ENCODE results near the gene PACSIN1. TPM values are rescaled to one million over a fixed set of nuclear protein-coding genes. Genes with fewer than 3 reads are reported as not detected.

The PACSIN1 gene
- total and polyA plus RNA-seq, 8 donors, result 0.09 to 0.51 (median 0.25) TPM; not detected in 1

GRCh38 chr6:34574647-34575293, 108.9 kb downstream of the PACSIN1 start:
- H3K9me3 ChIP-seq, result no peaks in the 10 kb centered on the region
- no peak for TF ChIP-seq CTCF (IDR thresholded peaks at IDR 0.05)
- no peaks in the 10 kb centered on the region for H3K36me3 ChIP-seq
- H3K4me3 ChIP-seq, result no peak overlapping the region
- DNase-seq, result no peak
- H3K27ac ChIP-seq, result no peak overlapping the region
- intact Hi-C loops (cut with DNase I), result no loop called here
- no peak for ATAC-seq
- H3K27me3 ChIP-seq, result peaks cover 0 to 24% of the 10 kb centered on the region in 2 donors
- H3K4me1 ChIP-seq, result no peaks in the 10 kb centered on the region

- no peak overlapping the region for H3K27ac ChIP-seq
- ATAC-seq, result no peak
Measured at GRCh38 chr6:34575326-34575725, 109.5 kb downstream of the PACSIN1 start.

GRCh38 chr6:34576286-34576955, 110.5 kb downstream of the PACSIN1 start:
- DNase-seq (peak in 1 of 4 donors; percentile 29), ATAC-seq (no peak)
- H3K4me1 ChIP-seq, result no peaks in the 10 kb centered on the region
- no peak overlapping the region for H3K4me3 ChIP-seq
- no peaks in the 10 kb centered on the region for H3K36me3 ChIP-seq
- no peak overlapping the region for H3K27ac ChIP-seq
- intact Hi-C loops (cut with DNase I), result no loop called here
- TF ChIP-seq CTCF (IDR thresholded peaks at IDR 0.05), result no peak
- H3K27me3 ChIP-seq, result peaks cover 0 to 9% of the 10 kb centered on the region in 2 donors
- H3K9me3 ChIP-seq, result no peaks in the 10 kb centered on the region

More at GRCh38 chr6:34575326-34575725, 109.5 kb downstream of the PACSIN1 start:
- H3K27me3 ChIP-seq, result peaks cover 0 to 19% of the 10 kb centered on the region in 2 donors
- H3K4me1 ChIP-seq, result no peaks in the 10 kb centered on the region
- intact Hi-C loops (cut with DNase I), result no loop called here
- no peaks in the 10 kb centered on the region for H3K36me3 ChIP-seq
- no peaks in the 10 kb centered on the region for H3K9me3 ChIP-seq
- TF ChIP-seq CTCF (IDR thresholded peaks at IDR 0.05), result no peak
- no peak for DNase-seq
- H3K4me3 ChIP-seq, result no peak overlapping the region

- Histone ChIP-seq H3K27me3 (no peaks in the 10 kb centered on the region), H3K27ac (no peak overlapping the region)
- DNase-seq, result no peak
Measured at GRCh38 chr6:34578445-34579262, 112.8 kb downstream of the PACSIN1 start.

More at GRCh38 chr6:34578445-34579262, 112.8 kb downstream of the PACSIN1 start:
- Histone ChIP-seq H3K4me1 (no peaks in the 10 kb centered on the region), H3K4me3 (no peak overlapping the region), H3K36me3 (no peaks in the 10 kb centered on the region), H3K9me3 (no peaks in the 10 kb centered on the region)
- TF ChIP-seq CTCF (IDR thresholded peaks at IDR 0.05), result no peak
- intact Hi-C loops (cut with DNase I), result no loop called here
- no peak for ATAC-seq

Data from left lung (tissue), 10 donors.